ENCODE measurements around the gene ZCCHC14.

The ZCCHC14 gene

DNA sequence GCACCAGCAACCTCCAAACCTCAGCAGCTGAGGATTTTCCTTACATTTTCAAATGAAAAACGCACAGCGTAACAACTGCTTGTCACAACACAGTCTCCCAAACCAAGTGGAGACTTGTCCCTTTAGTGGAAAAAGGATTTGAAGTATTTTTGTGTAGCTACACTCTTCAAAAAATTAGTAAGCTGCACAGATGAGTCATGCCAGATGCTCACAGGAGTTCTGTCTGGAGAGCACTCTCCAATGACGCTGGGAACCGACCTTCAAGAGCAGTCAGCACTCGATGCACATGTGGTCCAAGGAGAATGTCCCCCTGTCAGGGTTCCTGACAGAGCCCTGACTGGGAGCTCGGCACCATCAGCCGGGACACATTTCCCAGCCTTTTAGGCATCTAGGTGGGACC, 60.9 kb downstream of the ZCCHC14 start:
- no peak for DNase-seq (ENCODE audit: low spot score)

- DNase-seq (ENCODE audit: low spot score), result no peak
These were observed 66.2 kb downstream of the ZCCHC14 start for GRCh38 chr16:87426423-87427215.

GRCh38 chr16:87425941-87426340, 66.9 kb downstream of the ZCCHC14 start:
- no peak for DNase-seq (ENCODE audit: low spot score)

DNA sequence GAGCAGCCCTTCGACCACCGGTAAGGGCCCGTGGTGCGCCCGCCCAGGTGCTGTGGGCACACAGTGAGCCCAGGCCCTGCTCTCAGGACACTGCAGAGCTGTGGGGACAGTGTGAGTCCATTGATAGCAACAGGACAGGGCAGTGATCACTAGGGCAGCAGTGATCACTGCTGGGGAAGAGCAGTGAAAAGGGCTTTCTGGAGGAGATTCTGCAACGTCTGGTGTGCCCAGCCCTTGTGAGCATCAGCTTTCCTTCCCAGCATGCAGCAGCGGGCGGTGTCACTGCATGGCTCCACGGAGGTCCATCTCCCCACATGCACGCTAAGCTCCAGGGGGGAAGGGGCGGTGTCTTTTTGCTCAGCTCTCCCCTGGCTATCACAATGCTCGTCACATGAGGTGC, 68.6 kb downstream of the ZCCHC14 start:
- no peak for DNase-seq (ENCODE audit: low spot score)

- DNase-seq (ENCODE audit: low spot score), result no peak
These were observed 69.4 kb downstream of the ZCCHC14 start for GRCh38 chr16:87423429-87423828.

DNA sequence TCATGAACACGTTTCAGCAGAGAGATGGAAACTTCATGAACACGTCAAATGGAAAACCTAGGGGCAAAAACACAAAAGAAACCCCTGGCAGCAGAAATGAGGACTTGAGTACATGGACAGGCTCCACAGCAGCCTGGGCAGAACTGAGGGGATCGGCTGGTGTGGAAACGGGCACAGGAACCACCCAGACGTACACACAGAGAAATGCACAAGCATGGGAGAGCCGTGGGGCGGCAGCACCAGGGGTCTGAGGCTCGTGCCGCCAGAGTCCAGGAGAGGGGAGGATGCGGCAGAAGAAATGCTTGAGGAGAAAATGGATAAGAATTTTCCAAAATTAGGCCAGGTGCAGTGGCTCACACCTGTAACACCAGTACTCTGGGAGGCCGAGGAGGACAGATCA, 70.7 kb downstream of the ZCCHC14 start:
- DNase-seq (ENCODE audit: low spot score), result no peak

GRCh38 chr16:87421003-87421912, 71.6 kb downstream of the ZCCHC14 start:
- DNase-seq (ENCODE audit: low spot score), result no peak

GRCh38 chr16:87420026-87421002, 72.5 kb downstream of the ZCCHC14 start:
- DNase-seq (ENCODE audit: low spot score), result no peak

DNA sequence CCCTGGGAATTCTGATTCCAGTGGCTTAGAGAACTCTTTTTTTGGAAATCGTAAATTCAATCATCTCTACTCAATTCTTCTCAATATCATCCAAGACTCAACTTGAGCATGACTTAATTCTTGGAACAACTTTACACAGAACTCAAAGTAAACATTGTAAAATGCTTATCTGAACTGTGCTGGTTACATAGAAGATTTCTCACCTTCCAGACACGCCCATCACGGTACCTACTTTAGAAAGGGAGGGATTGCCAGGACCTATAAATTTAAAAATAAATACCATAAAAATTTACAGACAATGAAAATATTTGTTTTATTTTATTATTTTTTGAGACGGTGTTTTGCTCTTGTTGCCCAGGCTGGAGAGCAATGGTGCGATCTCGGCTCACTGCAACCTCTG, 74.2 kb downstream of the ZCCHC14 start:
- no peak for DNase-seq (ENCODE audit: low spot score)

- DNase-seq (ENCODE audit: low spot score), result no peak
These were observed 74.6 kb downstream of the ZCCHC14 start for GRCh38 chr16:87418216-87418615.

DNA sequence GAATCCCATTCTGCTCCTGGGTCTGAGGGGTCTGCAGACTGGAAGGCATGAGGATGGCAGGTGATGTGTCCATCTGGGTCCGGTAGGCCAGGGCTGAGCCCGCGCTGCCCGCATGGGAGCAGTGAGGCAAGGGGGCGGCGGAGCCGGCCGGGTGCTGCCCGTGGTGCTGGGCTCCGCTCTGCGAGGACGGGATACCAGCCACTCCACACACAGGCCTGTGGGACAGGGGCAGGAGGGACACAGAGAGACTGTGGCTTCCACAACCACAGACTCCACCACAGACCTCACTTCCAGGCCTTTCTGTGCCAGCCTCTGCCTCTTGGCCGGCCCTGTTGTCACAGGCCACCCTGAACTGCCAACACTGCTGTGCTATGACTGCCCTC, 75.3 kb downstream of the ZCCHC14 start:
- DNase-seq (ENCODE audit: low spot score), result no peak

DNA sequence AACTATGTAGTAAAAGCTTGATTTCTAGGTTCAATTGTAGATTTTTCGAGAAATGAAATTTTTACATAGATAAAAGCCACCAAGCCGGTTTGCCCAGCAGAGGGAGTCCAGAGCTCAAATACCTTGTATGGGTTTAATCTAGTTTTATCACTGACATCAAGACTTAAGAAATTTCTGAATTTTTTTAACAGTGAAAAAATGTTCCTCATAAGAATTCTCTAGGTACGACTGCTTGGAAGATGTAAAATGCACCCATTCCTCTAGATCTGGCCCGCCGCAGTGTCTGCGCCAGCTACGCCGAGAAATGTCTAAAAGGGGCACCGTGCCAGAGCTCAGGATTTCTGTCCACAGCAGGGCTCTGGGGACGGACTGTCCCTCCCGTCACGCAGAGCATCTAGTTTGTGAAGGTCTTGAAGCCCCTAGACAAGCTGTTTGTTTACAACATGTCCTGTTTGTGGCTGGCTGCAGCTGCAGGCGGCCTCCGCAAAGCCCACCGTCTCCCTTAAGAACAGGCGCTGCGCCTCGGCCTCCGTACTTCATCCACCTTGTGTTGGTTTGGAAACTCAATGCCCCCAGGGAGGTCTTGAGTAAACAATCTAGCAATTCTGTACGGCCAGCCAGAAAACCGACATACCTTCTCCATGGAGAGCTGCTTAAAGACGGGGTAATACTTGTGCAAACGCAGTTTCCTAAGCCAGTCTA, 75.8 kb downstream of the ZCCHC14 start:
- peak; percentile 21 for DNase-seq (ENCODE audit: low spot score)

DNA sequence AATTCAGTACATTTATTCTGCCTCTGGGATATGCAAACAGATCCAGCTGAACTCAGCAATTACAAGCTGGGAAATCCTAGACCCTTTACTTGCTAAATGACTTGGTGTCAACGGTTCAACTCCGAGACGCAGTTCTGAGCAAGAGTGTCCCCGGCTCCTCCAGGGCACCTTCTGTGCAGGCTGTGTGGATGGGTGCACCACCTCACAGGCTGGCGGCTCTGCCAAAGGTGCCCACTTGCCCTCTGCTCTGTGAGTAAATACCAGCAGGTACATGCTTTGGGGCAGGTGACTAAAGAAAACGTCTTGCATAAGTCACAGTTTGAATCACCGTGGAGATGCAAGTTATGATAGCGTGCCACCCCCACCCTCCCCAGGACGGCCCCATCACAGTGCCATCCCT, 77.4 kb downstream of the ZCCHC14 start:
- no peak for DNase-seq (ENCODE audit: low spot score)

DNA sequence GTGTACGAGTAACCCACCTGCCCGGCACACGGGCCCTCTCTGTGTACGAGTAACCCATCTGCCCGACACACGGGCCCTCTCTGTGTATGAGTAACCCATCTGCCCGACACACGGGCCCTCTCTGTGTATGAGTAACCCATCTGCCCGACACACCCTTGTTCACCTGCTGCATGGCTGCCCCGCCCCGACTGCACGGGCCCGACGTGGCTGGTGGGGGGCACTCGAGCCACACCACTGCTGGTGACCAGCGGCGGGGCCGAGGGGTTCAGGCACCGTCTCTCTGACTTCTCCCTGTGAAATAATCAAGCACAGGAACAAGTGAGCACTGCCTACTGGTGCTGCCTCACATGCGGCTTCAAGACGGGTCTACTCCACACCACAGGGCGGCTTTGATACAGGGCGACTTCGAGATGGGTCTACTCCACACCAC, 78.6 kb downstream of the ZCCHC14 start:
- no peak for DNase-seq (ENCODE audit: low spot score)

GRCh38 chr16:87412996-87413421, 79.8 kb downstream of the ZCCHC14 start:
- DNase-seq (ENCODE audit: low spot score), result no peak

DNA sequence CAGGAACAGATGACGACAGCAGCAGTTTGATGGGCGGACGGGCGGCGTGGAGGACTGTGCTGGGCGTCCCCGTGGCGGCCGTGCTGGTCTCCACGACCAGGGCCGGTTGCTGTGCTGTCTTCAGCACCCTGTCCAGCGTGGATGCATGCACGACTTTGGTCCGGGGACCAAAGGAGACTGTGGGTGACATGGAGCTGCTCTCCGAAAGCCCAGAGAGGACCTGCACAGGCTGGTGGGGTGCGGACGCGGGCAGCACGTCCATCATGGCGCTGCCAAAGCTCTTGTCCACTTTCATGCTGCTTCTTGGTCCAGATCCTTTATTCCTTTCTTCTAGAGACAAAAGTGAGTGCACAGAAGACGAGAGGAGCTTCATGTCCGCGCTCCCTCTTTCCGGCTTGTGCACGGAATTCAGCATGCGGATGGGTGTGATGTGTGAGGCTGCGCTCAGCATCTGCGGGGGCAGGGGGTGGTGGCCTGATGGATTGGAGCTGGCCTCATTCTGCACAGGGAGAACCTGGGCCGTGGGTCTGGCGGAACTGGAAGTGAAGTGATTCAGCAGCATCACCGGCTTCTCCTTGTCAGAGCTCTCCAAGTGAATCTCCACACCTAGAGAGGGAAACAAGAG, 80.3 kb downstream of the ZCCHC14 start:
- no peak for DNase-seq (ENCODE audit: low spot score)

GRCh38 chr16:87411375-87412271, 81.2 kb downstream of the ZCCHC14 start:
- no peak for DNase-seq (ENCODE audit: low spot score)

DNA sequence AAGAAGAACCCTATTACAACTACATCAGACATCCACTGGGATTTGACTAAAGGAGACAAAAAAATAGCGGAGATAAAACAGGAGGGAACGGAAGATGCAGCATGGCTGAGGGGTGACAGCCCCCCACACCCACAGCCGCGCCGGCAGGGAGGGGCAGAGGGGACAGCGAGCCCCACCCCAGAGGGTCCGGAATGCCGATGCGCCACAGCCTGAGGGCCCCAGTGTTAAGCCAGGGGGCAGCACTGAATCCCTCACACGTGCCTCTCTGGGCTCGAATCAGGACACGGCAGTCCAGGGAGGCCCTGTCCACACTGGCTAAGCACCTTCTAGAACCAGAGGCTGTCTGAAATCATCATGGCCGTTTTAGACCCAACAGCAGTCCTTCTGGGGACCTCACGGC, 81.9 kb downstream of the ZCCHC14 start:
- DNase-seq (ENCODE audit: low spot score), result no peak

DNA sequence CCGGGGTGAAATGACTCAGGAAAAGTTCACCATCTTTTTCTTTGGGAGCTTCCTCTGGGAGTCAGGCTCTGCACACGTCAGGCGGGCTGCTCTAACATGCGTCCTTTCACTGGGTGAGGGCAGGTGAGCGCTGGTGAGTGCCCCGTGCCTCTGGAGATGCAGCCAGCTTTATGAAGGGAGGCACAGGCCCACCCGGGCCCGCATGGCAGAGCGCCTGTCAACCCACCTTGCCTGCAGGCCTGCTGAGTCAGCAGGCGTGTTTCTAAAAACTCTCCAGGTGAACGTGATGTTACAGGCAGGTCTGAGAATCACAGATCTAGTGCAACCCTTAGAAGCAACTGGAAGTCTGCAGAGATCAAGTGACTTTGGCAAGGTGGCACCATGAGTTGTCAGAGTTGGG, 82.3 kb downstream of the ZCCHC14 start:
- DNase-seq (ENCODE audit: low spot score), result no peak

DNA sequence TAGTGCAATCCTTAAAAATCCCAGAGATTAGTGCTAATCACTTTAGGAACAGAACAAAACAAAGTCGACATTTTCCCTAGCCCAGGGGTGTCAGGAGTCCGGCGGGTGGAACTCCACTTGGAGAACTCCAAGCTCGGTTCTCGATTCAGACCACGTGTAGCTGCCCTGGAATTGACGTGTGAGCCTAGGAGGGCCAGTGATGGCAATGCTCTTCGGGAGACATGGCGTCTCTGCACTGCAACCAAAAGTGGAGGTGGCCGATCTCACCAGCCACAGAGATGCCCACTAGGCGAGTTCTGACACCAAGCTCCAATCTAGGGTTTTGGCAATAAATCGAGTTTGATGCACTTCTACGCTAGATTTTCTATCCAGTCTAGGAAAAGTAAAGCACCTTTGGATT, 83.0 kb downstream of the ZCCHC14 start:
- DNase-seq (ENCODE audit: low spot score), result no peak

Data from SW480 (cell line).